NCI-H128 (cell line): ENCODE data around the gene PTPRM.

Experiments
- DNase-seq: peaks from one replicate; lab custom pipeline; 2025; ENCODE audit not compliant: unreplicated experiment; lab: John Stamatoyannopoulos, UW

PTPRM gene

GRCh38 chr18:7626175-7626921 lies 59.2 kb downstream of the PTPRM start:
- DNase-seq, result no peak

DNA sequence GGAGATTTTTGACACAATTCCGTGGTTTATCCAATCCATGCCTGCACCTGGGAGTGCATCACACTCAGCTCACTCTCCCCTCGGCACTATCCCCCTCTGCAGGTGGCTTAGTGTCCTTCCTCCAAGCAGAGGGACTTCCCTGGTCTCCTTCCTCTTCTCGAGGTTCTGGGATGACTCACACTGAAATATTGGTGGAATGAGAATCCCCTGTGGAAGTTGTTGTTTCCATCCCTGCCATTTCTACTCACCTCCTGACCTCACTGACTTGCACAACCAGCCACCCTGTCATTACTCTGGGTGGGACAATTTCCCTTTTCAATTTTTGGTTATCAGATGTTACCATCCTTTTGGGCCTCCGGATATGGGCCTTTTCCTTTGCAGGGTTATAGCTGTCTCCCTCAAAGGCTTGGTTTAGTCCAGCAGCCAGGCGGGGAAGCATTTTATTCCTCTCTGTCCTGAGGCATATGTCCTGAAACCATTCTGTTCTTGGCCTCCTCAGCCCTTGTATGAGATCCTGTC lies 59.9 kb downstream of the PTPRM start:
- DNase-seq, result no peak

GRCh38 chr18:7629416-7629815 lies 62.3 kb downstream of the PTPRM start:
- DNase-seq, result no peak

- no peak for DNase-seq
These were observed 63.8 kb downstream of the PTPRM start for GRCh38 chr18:7630731-7631442.

DNA sequence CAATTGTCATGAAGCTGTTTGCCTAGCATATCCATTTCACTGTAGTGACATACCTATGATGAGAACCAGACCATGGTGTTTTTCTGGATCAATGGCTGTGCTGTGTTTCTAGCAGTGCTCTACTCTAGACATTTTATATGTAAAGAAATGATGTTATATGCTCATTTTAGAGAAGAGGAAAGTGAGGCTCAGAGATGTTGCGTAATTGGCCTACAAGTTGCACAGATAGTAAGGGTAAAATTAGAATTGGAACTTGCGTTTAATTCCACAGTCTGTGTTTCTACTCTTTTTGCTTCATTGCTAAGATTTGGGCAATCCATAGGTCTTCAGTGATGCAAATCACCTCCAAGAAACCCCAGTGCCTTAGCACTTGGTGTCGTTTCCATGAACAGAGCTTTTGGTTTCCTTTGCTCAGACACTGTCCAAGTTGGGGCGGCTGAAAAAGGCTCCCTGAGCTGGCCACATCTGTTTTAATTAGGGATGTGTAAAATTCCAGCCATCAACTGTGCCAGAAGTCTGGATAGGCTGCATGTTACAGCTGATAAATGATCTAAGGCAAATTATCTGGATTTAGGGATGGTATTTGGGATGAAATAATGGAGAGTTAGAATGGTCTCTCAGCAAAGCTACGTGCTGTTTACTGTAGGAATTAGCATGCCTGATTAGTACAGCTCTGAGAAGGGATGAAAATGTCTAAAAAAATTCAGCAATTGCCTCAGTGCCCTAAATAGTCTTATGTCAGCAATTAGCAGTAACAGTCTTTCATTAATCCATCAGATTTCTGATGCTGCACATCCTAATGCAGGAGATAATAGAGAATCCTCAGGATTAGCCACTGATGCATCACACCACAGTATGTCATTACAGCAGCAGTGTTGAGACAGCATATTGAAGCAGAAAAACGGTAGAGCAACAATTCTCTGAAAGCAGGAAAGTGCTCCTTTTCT lies 65.3 kb downstream of the PTPRM start:
- no peak for DNase-seq

- DNase-seq, result no peak
These were observed 66.1 kb downstream of the PTPRM start for GRCh38 chr18:7633171-7633570.

- no peak for DNase-seq
These were observed 68.8 kb downstream of the PTPRM start for GRCh38 chr18:7635948-7636347.

- DNase-seq, result no peak
These were observed 70.2 kb downstream of the PTPRM start for GRCh38 chr18:7637269-7637668.

DNA sequence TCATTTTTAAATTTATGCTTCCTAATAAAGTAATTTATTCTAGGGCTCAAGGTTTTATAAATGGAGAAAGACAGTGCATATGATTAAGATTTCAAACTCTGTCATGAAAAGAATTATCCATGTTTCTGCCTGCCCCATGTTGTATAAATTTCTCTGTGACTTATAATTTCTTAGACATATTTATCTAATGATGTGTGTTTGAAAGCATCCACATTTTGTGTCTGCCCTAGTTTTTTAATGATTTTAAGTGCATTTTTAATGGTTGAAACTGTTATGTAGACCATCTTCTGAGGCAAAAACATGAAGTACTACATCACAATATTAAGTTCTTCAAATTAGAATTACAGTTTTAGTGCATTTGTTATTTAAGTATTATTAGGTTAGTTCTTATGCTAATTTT lies 71.2 kb downstream of the PTPRM start:
- DNase-seq, result no peak

DNA sequence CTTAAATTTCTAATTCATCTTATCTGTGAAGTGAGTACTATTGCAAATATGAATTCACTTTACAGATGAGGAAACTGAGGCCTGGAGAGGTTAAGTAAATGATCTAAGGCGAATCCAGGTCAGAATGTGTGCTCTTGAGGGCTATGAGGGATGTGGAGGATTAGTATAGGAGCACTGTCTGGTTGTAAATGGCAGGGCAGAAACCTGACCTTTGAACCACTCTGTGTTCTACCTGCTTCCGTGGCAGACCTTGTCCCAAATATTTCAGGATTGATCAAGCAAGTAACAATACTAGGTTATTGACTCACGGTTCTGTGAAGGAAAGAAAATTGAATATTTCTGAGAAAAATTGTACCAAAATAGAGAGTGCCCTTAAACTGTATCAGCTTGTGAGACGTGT lies 74.7 kb downstream of the PTPRM start:
- no peak for DNase-seq

DNA sequence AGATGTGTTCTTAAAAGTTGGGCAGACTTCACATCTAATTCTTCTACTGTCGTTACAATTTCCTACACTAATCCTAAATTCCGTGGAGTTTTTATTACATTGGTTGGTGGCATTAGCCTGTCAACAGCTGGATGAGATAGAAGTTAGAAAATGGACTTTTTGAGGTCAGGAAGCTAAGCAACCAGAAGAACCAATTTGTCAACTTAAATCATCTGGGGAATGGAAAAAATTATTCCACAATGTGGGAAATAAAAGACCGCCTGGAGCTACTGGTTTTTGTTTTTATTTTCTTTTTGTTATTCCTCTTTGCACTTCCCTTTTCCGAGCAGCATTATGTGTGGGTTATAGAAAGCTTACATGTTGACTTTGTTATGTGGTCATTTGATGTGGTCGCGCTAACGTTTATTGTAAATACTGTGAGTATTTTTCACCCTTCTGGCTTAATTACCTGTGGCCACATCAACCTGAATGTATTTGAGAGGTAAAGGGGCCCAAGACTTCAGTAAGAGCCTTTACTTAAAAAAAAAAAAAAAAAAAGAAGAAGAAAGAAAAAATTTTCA lies 75.3 kb downstream of the PTPRM start:
- no peak for DNase-seq

DNA sequence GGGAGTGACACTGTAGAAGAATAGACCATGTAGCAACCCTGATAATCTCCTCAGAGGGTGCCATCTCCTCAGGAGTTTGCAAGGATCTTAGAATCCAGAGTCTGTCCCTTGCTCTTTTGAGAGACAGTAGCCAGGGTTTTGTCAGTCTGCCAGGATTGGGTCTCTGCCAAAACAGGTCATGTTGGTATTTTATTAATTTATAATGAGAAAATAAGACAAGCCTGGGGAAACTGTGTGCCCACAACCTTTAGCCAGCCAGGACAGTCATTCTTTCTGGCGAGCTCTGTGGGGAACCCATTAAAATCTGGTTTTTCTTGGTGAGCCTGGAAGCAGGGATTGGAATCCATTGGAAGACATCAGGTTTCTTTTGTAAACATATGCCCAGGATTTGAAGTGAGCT lies 78.6 kb downstream of the PTPRM start:
- DNase-seq, result no peak

- DNase-seq, result no peak
These were observed 79.2 kb downstream of the PTPRM start for GRCh38 chr18:7646174-7646886.

GRCh38 chr18:7647500-7647899 lies 80.4 kb downstream of the PTPRM start:
- DNase-seq, result no peak

DNA sequence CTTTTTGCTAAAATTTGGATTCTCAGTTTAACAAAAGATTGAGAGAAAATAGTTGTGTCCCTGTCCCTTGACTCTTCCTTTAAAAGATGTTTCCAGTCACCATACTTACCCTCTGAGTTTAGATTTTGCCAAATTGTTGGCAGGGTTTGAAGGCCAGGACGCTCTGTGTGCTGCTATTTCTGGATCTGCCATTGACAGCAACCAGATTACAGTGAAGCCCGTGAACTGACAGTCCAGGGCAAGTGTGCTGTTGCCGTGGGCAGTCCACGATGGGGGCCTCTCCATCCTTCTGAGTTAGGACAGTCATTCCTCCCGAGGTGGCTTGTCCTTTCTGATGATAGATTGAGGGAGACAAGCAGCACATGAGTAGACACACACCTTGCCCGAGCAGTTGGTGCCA lies 89.9 kb downstream of the PTPRM start:
- DNase-seq, result no peak

GRCh38 chr18:7657937-7658336 lies 90.8 kb downstream of the PTPRM start:
- DNase-seq, result no peak

- DNase-seq, result no peak
These were observed 91.6 kb downstream of the PTPRM start for GRCh38 chr18:7658701-7659100.

- no peak for DNase-seq
These were observed 94.1 kb downstream of the PTPRM start for GRCh38 chr18:7661207-7661606.

GRCh38 chr18:7662866-7663265 lies 95.8 kb downstream of the PTPRM start:
- DNase-seq, result no peak
